MM.1S (cell line): Measurements from ENCODE around the gene FTH1.

Experiments
- CTCF ChIP-seq: fragments of 300-600 bp; sonication (generic); IDR thresholded peaks from 2 replicates; pipeline ENCODE4 v1.5.1; 2016; ENCODE audit warnings: antibody characterized with exemption, low read length, mixed read lengths
- EZH2 ChIP-seq: fragments of 300-600 bp; sonication (generic); optimal IDR thresholded peaks from 2 replicates; pipeline ENCODE3; 2017; ENCODE audit warnings: low read depth, mild to moderate bottlenecking, antibody characterized with exemption, low read length, mixed read lengths

GRCh38 chr11:62015615-62016014 lies 48.2 kb upstream of the FTH1 start:
- TF ChIP-seq CTCF (no peak), EZH2 (no peak)
